Muscle of back (tissue), 11 donors: Measurements from ENCODE around the gene MARK1. TPM values are rescaled to one million over a fixed set of nuclear protein-coding genes. Genes with fewer than 3 reads are reported as not detected.

Source experiments
- DNase-seq, 3 donors: peaks; one replicate each; pipeline versions ENCODE4 v3.0.0 to v3.0.0-alpha.2; 2013
- polyA plus RNA-seq, 10 donors: library from polyadenylated mRNA; unstranded; fragments of 120-200 nt; gene quantifications; one replicate each; pipeline ENCODE4 v1.2.1, GENCODE V29; 2013; ENCODE audit not compliant: insufficient read length in 10 of 10

The MARK1 gene
- polyA plus RNA-seq, 10 donors, result 9.6 to 14.7 (median 12.6) TPM

DNA sequence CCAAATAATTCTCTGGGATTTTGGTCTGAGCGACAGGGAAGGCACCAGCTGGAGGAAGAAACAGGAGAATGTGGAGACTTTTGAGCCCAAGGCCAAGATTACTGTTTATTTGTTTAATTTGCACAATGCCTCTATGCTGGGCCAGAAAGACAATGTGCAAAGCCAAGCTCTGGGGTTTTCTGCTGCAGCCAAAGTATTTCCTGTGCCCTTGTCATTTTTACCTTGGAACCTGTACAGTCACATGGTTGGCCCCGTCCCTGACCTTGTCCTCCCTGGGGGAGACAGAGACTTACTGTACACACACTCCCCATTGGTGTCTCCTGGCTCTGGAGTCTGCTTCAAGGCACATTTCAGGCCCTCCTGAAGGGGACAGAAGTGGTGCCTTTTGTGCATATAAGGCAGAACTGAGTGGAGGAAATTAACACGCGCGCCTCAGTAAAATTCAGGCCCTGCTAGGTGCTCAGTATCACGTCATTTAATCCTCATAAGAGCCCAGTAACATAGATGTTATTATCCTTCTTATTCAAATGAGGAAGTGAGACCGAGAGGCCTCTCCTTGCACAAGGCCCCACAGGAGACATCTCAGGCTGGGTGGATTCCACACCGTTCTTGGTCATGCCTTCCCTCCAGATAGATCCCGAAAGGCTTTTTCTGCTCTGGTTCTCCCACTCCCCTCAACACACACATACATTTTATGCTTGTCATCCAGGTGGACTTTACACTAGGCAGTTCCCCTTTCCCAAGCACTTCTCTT is 183.3 kb downstream of the MARK1 start:
- DNase-seq, result no peak

Other genes with a start within 250 kb of the MARK1 start
- 10 to 100 TPM in 8 of 10 donors, 1 to 10 TPM in 2; 9.1 to 14.7 (median 11.9) TPM for gene C1orf115, start 162.2 kb downstream of the MARK1 start, polyA plus RNA-seq
- gene MTARC2, start 220.2 kb downstream of the MARK1 start, polyA plus RNA-seq, result 10 to 100 TPM; 11.6 to 25.2 (median 16.8) TPM